ENCODE results near the gene NDN. TPM values are rescaled to one million over a fixed set of nuclear protein-coding genes. Genes with fewer than 3 reads are reported as not detected.

NDN gene
- polyA plus RNA-seq, 3 donors: 0.56 to 4.3 (median 0.56) TPM

DNA sequence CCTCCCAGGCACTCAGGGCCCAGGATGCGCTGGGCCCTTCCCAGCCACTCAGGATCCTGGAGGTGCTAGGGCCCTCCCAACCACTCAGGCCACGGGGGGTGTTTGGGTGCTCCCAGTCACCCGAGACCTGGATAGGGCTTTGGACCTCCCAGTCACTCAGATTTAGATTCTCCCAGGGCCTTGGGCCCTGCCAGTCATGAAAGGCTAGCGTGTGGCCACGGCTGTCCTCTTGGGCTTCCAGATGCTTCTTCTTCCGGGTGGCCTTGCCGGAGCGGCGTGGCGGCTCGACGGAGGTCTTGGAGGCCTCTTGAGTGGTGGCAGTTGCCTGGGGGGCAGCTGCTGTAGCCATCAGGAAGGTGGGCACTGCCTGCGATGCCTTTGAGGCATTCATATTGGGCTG is 42.3 kb downstream of the NDN start:
- Mint-ChIP-seq H3K4me3 (no peak overlapping the region), H3K9me3 (peaks cover 0 to 4% (median 2%) of the 10 kb centered on the region in 7 donors), H3K4me1 (no peaks in the 10 kb centered on the region), H3K36me3 (no peaks in the 10 kb centered on the region), H3K27ac (no peak overlapping the region), H3K27me3 (ENCODE audit: low read depth in 3 of 3) (peaks cover 6 to 16% (median 9%) of the 10 kb centered on the region in 3 donors)
- DNase-seq: no peak
- H4K20me1 ChIP-seq (ENCODE audit: insufficient read depth, low read length): no peaks in the 10 kb centered on the region
- H3K9ac ChIP-seq (ENCODE audit: insufficient read depth, low read length, poor library complexity, severe bottlenecking): no peak overlapping the region
- H3K4me2 ChIP-seq (replicated peaks; ENCODE audit: extremely low read depth, low read length, poor library complexity, severe bottlenecking): no peak overlapping the region
- no peak overlapping the region for H2AFZ ChIP-seq (ENCODE audit: insufficient read depth, low read depth, low read length, poor library complexity, severe bottlenecking)
- H3K27me3 ChIP-seq (ENCODE audit: control insufficient read depth in 2 of 2, insufficient read depth in 2 of 2, low read length in 2 of 2): peaks cover 0 to 20% of the 10 kb centered on the region in 2 donors
- H3K4me1 ChIP-seq (ENCODE audit: control insufficient read depth in 1 of 2, insufficient read depth in 2 of 2, low read length in 2 of 2): no peaks in the 10 kb centered on the region
- H3K27ac ChIP-seq (ENCODE audit: low read depth in 1 of 2, low read length in 2 of 2): no peak overlapping the region
- no peak overlapping the region for H3K4me3 ChIP-seq (replicated peaks in 1 of 3; ENCODE audit: low read depth in 2 of 3, low read length in 3 of 3)
- H3K79me2 ChIP-seq (ENCODE audit: insufficient read depth, low read length): no peaks in the 10 kb centered on the region
- WGBS (ENCODE audit: insufficient coverage): 89% methylated on average over 13 of the region's 13 CpGs
- intact Hi-C loops (cut with micrococcal nuclease): loop anchor here (5.0 kb wide), 1 partner anchor 1857 kb away; no protein-coding TSS in a partner anchor
- TF ChIP-seq, protein P1, sequence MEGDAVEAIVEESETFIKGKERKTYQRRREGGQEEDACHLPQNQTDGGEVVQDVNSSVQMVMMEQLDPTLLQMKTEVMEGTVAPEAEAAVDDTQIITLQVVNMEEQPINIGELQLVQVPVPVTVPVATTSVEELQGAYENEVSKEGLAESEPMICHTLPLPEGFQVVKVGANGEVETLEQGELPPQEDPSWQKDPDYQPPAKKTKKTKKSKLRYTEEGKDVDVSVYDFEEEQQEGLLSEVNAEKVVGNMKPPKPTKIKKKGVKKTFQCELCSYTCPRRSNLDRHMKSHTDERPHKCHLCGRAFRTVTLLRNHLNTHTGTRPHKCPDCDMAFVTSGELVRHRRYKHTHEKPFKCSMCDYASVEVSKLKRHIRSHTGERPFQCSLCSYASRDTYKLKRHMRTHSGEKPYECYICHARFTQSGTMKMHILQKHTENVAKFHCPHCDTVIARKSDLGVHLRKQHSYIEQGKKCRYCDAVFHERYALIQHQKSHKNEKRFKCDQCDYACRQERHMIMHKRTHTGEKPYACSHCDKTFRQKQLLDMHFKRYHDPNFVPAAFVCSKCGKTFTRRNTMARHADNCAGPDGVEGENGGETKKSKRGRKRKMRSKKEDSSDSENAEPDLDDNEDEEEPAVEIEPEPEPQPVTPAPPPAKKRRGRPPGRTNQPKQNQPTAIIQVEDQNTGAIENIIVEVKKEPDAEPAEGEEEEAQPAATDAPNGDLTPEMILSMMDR (IDR thresholded peaks at IDR 0.05): no peak
- H3K9me3 ChIP-seq (replicated peaks in 1 of 2; ENCODE audit: control insufficient read depth in 1 of 2, insufficient read depth in 1 of 2, low read length in 2 of 2): peaks cover 0 to 12% of the 10 kb centered on the region in 2 donors
- no peaks in the 10 kb centered on the region for H3K36me3 ChIP-seq (replicated peaks in 1 of 2; ENCODE audit: control insufficient read depth in 1 of 2, insufficient read depth in 2 of 2, low read length in 2 of 2)

DNA sequence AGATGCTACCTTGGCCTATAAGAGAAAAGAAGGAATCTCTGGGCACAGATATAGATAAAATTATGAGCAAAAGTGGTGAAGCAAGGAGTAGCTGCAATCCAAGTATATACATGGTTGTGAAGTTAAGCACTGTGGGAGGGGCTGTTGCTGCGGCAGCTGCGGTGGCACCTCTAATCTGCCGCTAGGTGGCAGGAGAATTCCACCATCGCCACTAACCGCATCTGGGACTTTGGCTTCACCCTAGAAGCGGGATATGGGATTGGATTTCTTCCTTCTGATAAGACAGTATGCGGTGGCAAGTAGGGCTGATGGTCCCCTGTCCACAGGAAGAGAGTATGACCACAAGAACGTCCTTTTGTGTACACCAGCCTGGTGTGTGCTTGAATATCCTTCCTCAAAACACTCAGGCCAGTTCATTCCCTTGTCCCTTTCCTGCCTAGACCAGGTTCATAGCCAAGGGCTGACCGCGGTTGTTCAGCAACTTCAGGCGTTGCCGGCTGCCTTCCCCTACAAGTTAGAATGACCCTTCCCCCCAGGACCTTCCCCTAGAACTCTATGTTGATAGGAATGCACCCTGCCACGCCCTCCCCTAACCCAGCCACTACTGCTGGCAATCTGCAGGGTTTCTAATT is 44.6 kb downstream of the NDN start:
- peaks cover 3 to 5% (median 3%) of the 10 kb centered on the region in 3 donors for H3K27me3 Mint-ChIP-seq (ENCODE audit: low read depth in 3 of 3)

More for the DNA sequence above, 44.6 kb downstream of the NDN start:
- WGBS (ENCODE audit: insufficient coverage): 0% methylated on average over 4 of the region's 13 CpGs
- intact Hi-C loops (cut with micrococcal nuclease): loop anchor here (5.0 kb wide), 1 partner anchor 1860 kb away; no protein-coding TSS in a partner anchor
- peaks cover 0 to 5% of the 10 kb centered on the region in 2 donors for H3K27me3 ChIP-seq (ENCODE audit: control insufficient read depth in 2 of 2, insufficient read depth in 2 of 2, low read length in 2 of 2)
- H3K36me3 Mint-ChIP-seq: no peaks in the 10 kb centered on the region
- H3K4me2 ChIP-seq (replicated peaks; ENCODE audit: extremely low read depth, low read length, poor library complexity, severe bottlenecking): no peak overlapping the region
- peaks cover 0 to 12% of the 10 kb centered on the region in 2 donors for H3K9me3 ChIP-seq (replicated peaks in 1 of 2; ENCODE audit: control insufficient read depth in 1 of 2, insufficient read depth in 1 of 2, low read length in 2 of 2)
- no peaks in the 10 kb centered on the region for H3K4me1 ChIP-seq (ENCODE audit: control insufficient read depth in 1 of 2, insufficient read depth in 2 of 2, low read length in 2 of 2)
- H3K9me3 Mint-ChIP-seq: peaks cover 0 to 4% (median 2%) of the 10 kb centered on the region in 7 donors
- H3K9ac ChIP-seq (ENCODE audit: insufficient read depth, low read length, poor library complexity, severe bottlenecking): no peak overlapping the region
- H3K27ac ChIP-seq (ENCODE audit: low read depth in 1 of 2, low read length in 2 of 2): no peak overlapping the region
- no peak overlapping the region for H3K27ac Mint-ChIP-seq
- no peak overlapping the region for H3K4me3 Mint-ChIP-seq
- H4K20me1 ChIP-seq (ENCODE audit: insufficient read depth, low read length): no peaks in the 10 kb centered on the region
- H3K36me3 ChIP-seq (replicated peaks in 1 of 2; ENCODE audit: control insufficient read depth in 1 of 2, insufficient read depth in 2 of 2, low read length in 2 of 2): no peaks in the 10 kb centered on the region
- no peaks in the 10 kb centered on the region for H3K4me1 Mint-ChIP-seq
- peak; percentile 1 to 17 (median 9) for DNase-seq
- H3K79me2 ChIP-seq (ENCODE audit: insufficient read depth, low read length): no peaks in the 10 kb centered on the region
- TF ChIP-seq, protein P1 (IDR thresholded peaks at IDR 0.05): peak; percentile 78
- H3K4me3 ChIP-seq (replicated peaks in 1 of 3; ENCODE audit: low read depth in 2 of 3, low read length in 3 of 3): no peak overlapping the region
- no peak overlapping the region for H2AFZ ChIP-seq (ENCODE audit: insufficient read depth, low read depth, low read length, poor library complexity, severe bottlenecking)

Other genes with a start within 250 kb of the NDN start
- gene GOLGA6L2, start 240.1 kb downstream of the NDN start, polyA plus RNA-seq: not detected
- under 1 TPM in 1 of 3 donors, not detected in 2; 0.33 TPM for gene MKRN3, start 121.6 kb downstream of the NDN start, polyA plus RNA-seq
- not detected for gene MAGEL2, start 39.4 kb downstream of the NDN start, polyA plus RNA-seq